GM18502 (cell line): ENCODE measurements around the gene ADGRD1.
"Not testable (repeated sequence)": the region's sequence is repeated elsewhere in the genome, so short reads cannot be mapped to it uniquely, and the experiment has no call there.

Source experiments
- ATAC-seq: cut with Tn5 transposase; IDR thresholded peaks from one replicate; pipeline ENCODE4 v1.9.1; 2021; ENCODE audit warnings: mild to moderate bottlenecking; ENCODE audit not compliant: unreplicated experiment, poor library complexity

ADGRD1 gene

GRCh38 chr12:130953771-130954543, at the start of gene ADGRD1:
ADGRD1 (plus strand) TSS chr12:130953907; CDS start chr12:130954466, 559 bp downstream.
- no peak for ATAC-seq

GRCh38 chr12:130904064-130904463, 49.6 kb upstream of the ADGRD1 start:
- ATAC-seq: no peak

- ATAC-seq: not testable (repeated sequence)
Observed at GRCh38 chr12:130904936-130905455, 48.7 kb upstream of the ADGRD1 start.

GRCh38 chr12:130909111-130909510, 44.6 kb upstream of the ADGRD1 start:
- no peak for ATAC-seq

- no peak for ATAC-seq
Observed at GRCh38 chr12:130911193-130911592, 42.5 kb upstream of the ADGRD1 start.

- no peak for ATAC-seq
Observed at GRCh38 chr12:130911933-130912332, 41.8 kb upstream of the ADGRD1 start.

- ATAC-seq: no peak
Observed at GRCh38 chr12:130916241-130916911, 37.3 kb upstream of the ADGRD1 start.

GRCh38 chr12:130917607-130918006, 36.1 kb upstream of the ADGRD1 start:
- ATAC-seq: no peak

- ATAC-seq: no peak
Observed at GRCh38 chr12:130919086-130919485, 34.6 kb upstream of the ADGRD1 start.

- no peak for ATAC-seq
Observed at GRCh38 chr12:130920119-130920703, 33.5 kb upstream of the ADGRD1 start.

- no peak for ATAC-seq
Observed at GRCh38 chr12:130920723-130921381, 32.9 kb upstream of the ADGRD1 start.

- no peak for ATAC-seq
Observed at GRCh38 chr12:130922511-130922953, 31.2 kb upstream of the ADGRD1 start.

GRCh38 chr12:130924966-130925665, 28.6 kb upstream of the ADGRD1 start:
- ATAC-seq: no peak

- ATAC-seq: no peak
Observed at GRCh38 chr12:130925666-130926015, 28.1 kb upstream of the ADGRD1 start.

GRCh38 chr12:130929363-130929762, 24.3 kb upstream of the ADGRD1 start:
- no peak for ATAC-seq

GRCh38 chr12:130932061-130932930, 21.4 kb upstream of the ADGRD1 start:
- no peak for ATAC-seq

GRCh38 chr12:130933269-130933995, 20.3 kb upstream of the ADGRD1 start:
- ATAC-seq: no peak

GRCh38 chr12:130934753-130935152, 19.0 kb upstream of the ADGRD1 start:
- ATAC-seq: no peak
